ENCODE results near the gene CNOT4. TPM values are rescaled to one million over a fixed set of nuclear protein-coding genes. Genes with fewer than 3 reads are reported as not detected.

Gene CNOT4
- total RNA-seq, 1 donor from 2014 or later = 3.9 TPM

- no peaks in the 10 kb centered on the region for H3K27me3 ChIP-seq (ENCODE audit: control insufficient read depth, insufficient read depth, low read length)
- H3K4me3 ChIP-seq (ENCODE audit: low read depth, low read length) = no peak overlapping the region
- TF ChIP-seq, protein P1, sequence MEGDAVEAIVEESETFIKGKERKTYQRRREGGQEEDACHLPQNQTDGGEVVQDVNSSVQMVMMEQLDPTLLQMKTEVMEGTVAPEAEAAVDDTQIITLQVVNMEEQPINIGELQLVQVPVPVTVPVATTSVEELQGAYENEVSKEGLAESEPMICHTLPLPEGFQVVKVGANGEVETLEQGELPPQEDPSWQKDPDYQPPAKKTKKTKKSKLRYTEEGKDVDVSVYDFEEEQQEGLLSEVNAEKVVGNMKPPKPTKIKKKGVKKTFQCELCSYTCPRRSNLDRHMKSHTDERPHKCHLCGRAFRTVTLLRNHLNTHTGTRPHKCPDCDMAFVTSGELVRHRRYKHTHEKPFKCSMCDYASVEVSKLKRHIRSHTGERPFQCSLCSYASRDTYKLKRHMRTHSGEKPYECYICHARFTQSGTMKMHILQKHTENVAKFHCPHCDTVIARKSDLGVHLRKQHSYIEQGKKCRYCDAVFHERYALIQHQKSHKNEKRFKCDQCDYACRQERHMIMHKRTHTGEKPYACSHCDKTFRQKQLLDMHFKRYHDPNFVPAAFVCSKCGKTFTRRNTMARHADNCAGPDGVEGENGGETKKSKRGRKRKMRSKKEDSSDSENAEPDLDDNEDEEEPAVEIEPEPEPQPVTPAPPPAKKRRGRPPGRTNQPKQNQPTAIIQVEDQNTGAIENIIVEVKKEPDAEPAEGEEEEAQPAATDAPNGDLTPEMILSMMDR (IDR thresholded peaks at IDR 0.05; ENCODE audit: insufficient read depth, low read length, severe bottlenecking) = no peak
- DNase-seq (ENCODE audit: low read depth) = no peak
- H3K36me3 ChIP-seq (ENCODE audit: control insufficient read depth, insufficient read depth, low read length) = no peaks in the 10 kb centered on the region
- no peak for FAIRE-seq
These were observed 10.0 kb upstream of the CNOT4 start for GRCh38 chr7:135519871-135520270.

- Histone ChIP-seq H3K36me3 (ENCODE audit: control insufficient read depth, insufficient read depth, low read length) (no peaks in the 10 kb centered on the region), H3K27me3 (ENCODE audit: control insufficient read depth, insufficient read depth, low read length) (no peaks in the 10 kb centered on the region), H3K4me3 (ENCODE audit: low read depth, low read length) (no peak overlapping the region)
- DNase-seq (ENCODE audit: low read depth) = no peak
- TF ChIP-seq, protein P1 (IDR thresholded peaks at IDR 0.05; ENCODE audit: insufficient read depth, low read length, severe bottlenecking) = no peak
- no peak for FAIRE-seq
These were observed 9.4 kb upstream of the CNOT4 start for GRCh38 chr7:135519233-135519688.

DNA sequence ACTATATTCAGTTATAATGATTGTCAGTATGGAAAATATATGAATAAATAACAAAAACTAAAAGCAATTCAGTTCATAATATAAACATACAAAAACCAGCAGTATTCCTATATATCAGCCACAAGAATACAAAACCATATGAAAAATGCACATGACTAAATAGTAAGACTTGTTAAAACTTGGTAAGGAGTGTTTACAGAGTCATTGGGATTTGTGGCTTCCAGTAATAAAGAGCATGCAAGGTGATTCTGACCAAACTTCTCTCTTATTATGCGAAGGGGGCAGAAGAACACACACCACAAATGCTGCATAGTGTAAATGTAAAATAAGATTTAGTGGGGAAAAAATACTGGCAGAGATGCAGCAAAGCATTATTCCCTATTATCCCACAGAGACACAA is 8.8 kb upstream of the CNOT4 start:
- no peaks in the 10 kb centered on the region for H3K36me3 ChIP-seq (ENCODE audit: control insufficient read depth, insufficient read depth, low read length)
- no peak overlapping the region for H3K4me3 ChIP-seq (ENCODE audit: low read depth, low read length)
- FAIRE-seq (no peak), DNase-seq (ENCODE audit: low read depth) (peak; percentile 66)
- TF ChIP-seq, protein P1 (IDR thresholded peaks at IDR 0.05; ENCODE audit: insufficient read depth, low read length, severe bottlenecking) = no peak
- H3K27me3 ChIP-seq (ENCODE audit: control insufficient read depth, insufficient read depth, low read length) = no peaks in the 10 kb centered on the region

DNA sequence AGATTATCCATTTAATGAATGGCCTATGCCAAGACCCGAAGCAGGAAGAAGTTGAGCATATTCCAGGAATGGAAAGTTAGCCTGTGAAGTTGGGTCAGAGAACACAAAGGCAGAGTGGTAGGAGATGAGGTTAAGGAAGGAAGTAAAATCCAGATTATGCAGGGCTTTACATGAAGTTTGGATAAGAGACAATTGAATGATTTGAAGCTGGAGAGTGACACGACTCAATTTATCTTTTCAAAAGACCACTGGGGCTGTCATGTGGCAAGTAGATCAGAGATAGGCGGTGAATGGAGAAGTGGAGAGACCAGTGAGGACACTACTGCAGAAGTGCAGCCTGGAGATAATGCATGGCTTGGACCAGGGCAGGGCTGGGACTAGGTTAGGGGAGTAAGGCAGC is 7.2 kb upstream of the CNOT4 start:
- no peak overlapping the region for H3K4me3 ChIP-seq (ENCODE audit: low read depth, low read length)
- H3K36me3 ChIP-seq (ENCODE audit: control insufficient read depth, insufficient read depth, low read length) = no peaks in the 10 kb centered on the region
- DNase-seq (ENCODE audit: low read depth) = no peak
- TF ChIP-seq, protein P1 (IDR thresholded peaks at IDR 0.05; ENCODE audit: insufficient read depth, low read length, severe bottlenecking) = no peak
- H3K27me3 ChIP-seq (ENCODE audit: control insufficient read depth, insufficient read depth, low read length) = no peaks in the 10 kb centered on the region
- FAIRE-seq = no peak

GRCh38 chr7:135514856-135515255 is 5.0 kb upstream of the CNOT4 start:
- no peaks in the 10 kb centered on the region for H3K27me3 ChIP-seq (ENCODE audit: control insufficient read depth, insufficient read depth, low read length)
- H3K36me3 ChIP-seq (ENCODE audit: control insufficient read depth, insufficient read depth, low read length) = no peaks in the 10 kb centered on the region
- DNase-seq (ENCODE audit: low read depth) (no peak), FAIRE-seq (no peak)
- H3K4me3 ChIP-seq (ENCODE audit: low read depth, low read length) = no peak overlapping the region
- TF ChIP-seq, protein P1 (IDR thresholded peaks at IDR 0.05; ENCODE audit: insufficient read depth, low read length, severe bottlenecking) = no peak

DNA sequence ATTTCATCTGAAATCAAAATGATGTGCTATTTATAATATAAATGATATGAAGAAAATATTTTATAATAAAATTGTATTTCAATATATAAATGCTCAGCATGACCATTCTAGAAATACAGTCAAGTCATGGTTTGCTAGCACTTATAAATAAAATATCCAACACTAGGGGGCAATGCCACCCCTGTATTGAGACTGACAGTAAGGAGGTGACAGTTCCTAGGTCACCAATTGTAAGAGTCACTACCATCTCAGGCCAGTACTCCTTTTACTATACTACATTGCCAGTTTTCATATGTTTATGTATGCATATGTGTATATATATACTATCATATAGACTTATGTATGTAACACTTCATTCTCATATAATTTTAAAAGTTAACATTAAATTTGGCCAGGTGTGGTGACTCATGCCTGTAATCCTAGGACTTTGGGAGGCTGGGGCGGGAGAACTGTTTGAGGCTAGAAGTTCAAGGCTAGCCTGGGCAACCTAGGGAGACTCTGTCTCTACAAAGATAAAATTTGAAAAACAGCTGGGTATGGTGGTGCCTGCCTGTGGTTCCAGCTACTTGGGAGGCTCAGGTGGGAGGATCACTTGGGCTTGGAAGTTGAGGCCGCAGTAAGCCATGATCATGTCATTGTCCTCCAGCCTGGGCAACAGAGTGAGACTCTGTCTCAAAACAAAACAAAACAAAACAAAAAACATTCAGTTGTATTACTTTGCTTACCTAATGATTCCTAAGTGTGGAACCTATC is 2.4 kb upstream of the CNOT4 start:
- DNase-seq (ENCODE audit: low read depth) (peak; percentile 80), FAIRE-seq (no peak)
- no peaks in the 10 kb centered on the region for H3K27me3 ChIP-seq (ENCODE audit: control insufficient read depth, insufficient read depth, low read length)
- H3K36me3 ChIP-seq (ENCODE audit: control insufficient read depth, insufficient read depth, low read length) = no peaks in the 10 kb centered on the region
- H3K4me3 ChIP-seq (ENCODE audit: low read depth, low read length) = no peak overlapping the region
- TF ChIP-seq, protein P1 (IDR thresholded peaks at IDR 0.05; ENCODE audit: insufficient read depth, low read length, severe bottlenecking) = peak; percentile 36

All from bronchial epithelial cell (primary cell).